Subcutaneous adipose tissue (tissue), 4 donors: ENCODE data around the gene BYSL. TPM values are rescaled to one million over a fixed set of nuclear protein-coding genes. Genes with fewer than 3 reads are reported as not detected.

Source experiments
- small RNA-seq: library from RNA; depleted of rRNA; stranded (forward); fragments of <200 nt; gene quantifications from one replicate; pipeline ENCODE3, GENCODE V24; 2016
- total RNA-seq, 4 donors: library from RNA; depleted of rRNA; stranded (reverse); fragments of >200 nt; gene quantifications; one replicate each; pipeline ENCODE4 v1.1.0, GENCODE V29; 2016
- TF ChIP-seq, protein P1 (sequence below): fragments of 450-650 bp; IDR thresholded peaks from one replicate; pipeline ENCODE4 v1.5.1; 2016; ENCODE audit warnings: low read depth, mild to moderate bottlenecking, control low read depth, antibody characterized with exemption, moderate library complexity

BYSL gene
- total RNA-seq, 4 donors from 2014 or later, result 3.2 to 12.1 (median 6.2) TPM

DNA sequence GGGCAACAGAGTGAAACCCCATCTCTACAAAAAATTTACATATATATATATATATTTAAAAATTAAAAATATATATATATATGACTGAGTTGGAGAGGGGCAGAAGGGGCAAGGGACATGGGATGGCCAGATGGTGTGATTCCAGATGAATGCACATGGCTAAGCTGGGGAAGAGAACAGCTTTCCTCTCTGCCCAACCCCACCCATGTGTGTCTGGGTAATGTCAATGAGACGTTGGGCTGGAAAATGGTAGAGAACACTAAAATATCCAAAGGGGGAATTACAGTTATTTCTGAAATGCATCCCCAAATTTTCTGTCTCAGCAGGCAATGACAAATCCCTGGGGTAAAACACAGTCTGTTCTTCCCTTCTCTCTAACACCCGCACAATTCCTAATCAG, 51.5 kb downstream of the BYSL start:
- TF ChIP-seq, protein P1, sequence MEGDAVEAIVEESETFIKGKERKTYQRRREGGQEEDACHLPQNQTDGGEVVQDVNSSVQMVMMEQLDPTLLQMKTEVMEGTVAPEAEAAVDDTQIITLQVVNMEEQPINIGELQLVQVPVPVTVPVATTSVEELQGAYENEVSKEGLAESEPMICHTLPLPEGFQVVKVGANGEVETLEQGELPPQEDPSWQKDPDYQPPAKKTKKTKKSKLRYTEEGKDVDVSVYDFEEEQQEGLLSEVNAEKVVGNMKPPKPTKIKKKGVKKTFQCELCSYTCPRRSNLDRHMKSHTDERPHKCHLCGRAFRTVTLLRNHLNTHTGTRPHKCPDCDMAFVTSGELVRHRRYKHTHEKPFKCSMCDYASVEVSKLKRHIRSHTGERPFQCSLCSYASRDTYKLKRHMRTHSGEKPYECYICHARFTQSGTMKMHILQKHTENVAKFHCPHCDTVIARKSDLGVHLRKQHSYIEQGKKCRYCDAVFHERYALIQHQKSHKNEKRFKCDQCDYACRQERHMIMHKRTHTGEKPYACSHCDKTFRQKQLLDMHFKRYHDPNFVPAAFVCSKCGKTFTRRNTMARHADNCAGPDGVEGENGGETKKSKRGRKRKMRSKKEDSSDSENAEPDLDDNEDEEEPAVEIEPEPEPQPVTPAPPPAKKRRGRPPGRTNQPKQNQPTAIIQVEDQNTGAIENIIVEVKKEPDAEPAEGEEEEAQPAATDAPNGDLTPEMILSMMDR, result no peak

DNA sequence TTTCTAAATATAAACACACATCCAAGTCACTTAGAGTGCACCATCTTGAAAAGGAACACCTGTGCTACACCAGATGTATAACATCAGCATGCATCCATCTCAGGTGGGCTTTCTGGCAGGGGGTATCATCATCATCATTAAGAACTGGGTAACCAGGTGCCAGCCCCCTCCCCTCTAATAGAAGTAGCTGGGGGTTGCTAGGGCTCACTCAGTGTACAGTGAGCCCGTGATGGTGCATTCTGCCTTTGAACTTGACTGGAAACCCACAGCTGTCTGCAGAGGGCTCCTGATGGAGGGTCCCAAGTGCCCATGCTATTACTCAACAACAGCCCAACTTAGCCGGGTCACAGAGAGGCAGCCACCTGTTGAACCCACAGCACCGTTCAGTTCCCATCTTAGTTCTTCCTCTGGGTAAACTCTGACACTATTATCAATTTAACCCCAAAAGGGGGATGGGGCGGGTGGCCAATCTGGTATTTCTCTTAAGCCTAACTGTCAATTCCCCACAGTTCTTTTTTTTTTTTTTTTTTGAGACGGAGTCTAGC, 53.1 kb downstream of the BYSL start:
- TF ChIP-seq, protein P1, result no peak

DNA sequence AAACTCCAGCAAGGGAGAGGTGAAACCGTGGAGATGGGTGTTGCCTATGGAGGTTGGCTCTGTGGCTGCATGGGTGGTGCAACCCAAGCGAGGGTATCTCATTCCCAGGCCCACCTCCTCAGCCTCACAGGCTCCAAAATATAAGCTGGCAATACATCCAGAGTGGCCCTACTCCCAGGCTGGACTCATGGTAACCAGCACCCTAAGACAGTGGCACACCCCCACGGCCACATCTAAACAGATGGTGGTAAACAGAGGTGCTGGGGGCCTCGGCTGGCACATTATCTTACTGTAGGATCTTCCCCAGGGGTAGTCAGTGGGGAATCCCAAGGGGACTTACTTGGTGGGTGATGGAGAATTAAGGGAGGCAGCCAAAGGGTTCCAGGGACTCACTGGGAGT, 54.0 kb downstream of the BYSL start:
- TF ChIP-seq, protein P1, result no peak

DNA sequence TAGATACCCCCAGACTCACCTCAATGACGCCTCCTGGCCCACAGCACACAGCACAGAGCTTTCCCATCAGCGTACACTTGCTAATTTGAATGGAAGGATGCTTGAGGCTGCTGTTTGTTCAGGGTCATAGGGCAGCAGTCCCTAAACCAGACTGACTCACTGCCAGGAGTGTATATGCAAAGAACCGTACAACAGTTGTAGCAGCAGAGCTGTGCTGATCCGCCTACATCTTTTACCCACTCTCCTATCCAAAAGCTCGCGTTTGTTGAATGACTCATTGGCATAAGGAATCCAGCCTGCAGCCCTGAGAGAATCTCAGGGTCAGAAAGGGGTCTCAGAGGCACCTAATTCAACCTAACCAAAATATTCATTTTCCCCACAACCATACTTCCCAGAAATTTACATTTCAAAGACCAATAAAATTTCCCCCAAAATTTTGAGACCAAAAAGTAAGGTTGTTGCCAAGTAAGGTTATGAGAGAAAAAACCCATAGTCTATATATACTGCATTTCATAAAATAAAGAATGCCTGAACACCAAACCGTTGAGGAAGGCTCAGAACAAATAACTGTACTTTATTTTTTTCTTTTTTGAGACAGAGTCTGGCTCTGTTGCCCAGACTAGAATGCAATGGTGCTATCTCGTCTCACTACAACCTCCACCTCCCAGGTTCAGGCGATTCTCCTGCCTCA, 55.6 kb downstream of the BYSL start:
- TF ChIP-seq, protein P1, result no peak

Small RNAs within 50 kb of the gene (small RNA-seq; reads per million reads assigned to genes)
- gene RF00019, result 0.49 reads per million

Other genes with a start within 250 kb of the BYSL start
- 10 to 100 TPM in 3 of 4 donors, 1 to 10 TPM in 1; 6.5 to 11.9 (median 10.9) TPM for gene TFEB, start 185.9 kb upstream of the BYSL start, total RNA-seq
- not detected for gene PGC, start 174.1 kb upstream of the BYSL start, total RNA-seq
- 1 to 10 TPM; 2.1 to 6.8 (median 3.6) TPM for gene FRS3, start 141.6 kb upstream of the BYSL start, total RNA-seq
- 1 to 10 TPM; 2.2 to 5.1 (median 4.3) TPM for gene PRICKLE4, start 140.7 kb upstream of the BYSL start, total RNA-seq
- 100 to 1,000 TPM in 2 of 4 donors, 10 to 100 TPM in 2; 74.9 to 164 (median 94.5) TPM for gene TOMM6, start 133.8 kb upstream of the BYSL start, total RNA-seq
- 1 to 10 TPM; 4.1 to 7.8 (median 5.7) TPM for gene USP49, start 26.1 kb upstream of the BYSL start, total RNA-seq
- gene MED20, start 360 bp upstream of the BYSL start, total RNA-seq, result 10 to 100 TPM in 2 of 4 donors, 1 to 10 TPM in 2; 5.8 to 12.9 (median 10.4) TPM
- 100 to 1,000 TPM in 3 of 4 donors, 10 to 100 TPM in 1; 75.2 to 153 (median 130) TPM for gene CCND3, start 20.3 kb downstream of the BYSL start, total RNA-seq
- 10 to 100 TPM; 22.7 to 48.8 (median 26.1) TPM for gene TAF8, start 129.0 kb downstream of the BYSL start, total RNA-seq
- 1 to 10 TPM; 1.3 to 5.3 (median 2.6) TPM for gene C6orf132, start 221.1 kb downstream of the BYSL start, total RNA-seq